ENCODE data around the gene AMD1. TPM values are rescaled to one million over a fixed set of nuclear protein-coding genes. Genes with fewer than 3 reads are reported as not detected.
A peak's percentile ranks its signal among the peaks of the same experiment; 100 is the strongest.
"Not testable (repeated sequence)": the region's sequence is repeated elsewhere in the genome, so short reads cannot be mapped to it uniquely, and the experiment has no call there.

The AMD1 gene
- total and polyA plus RNA-seq, 9 of the 15 experiments (the other 6 are each of a cell fraction or from before 2014, with no cell fraction given): 60.0 to 151 (median 85.6) TPM

- H3K27ac ChIP-seq (ENCODE audit: extremely low read depth, low read depth, low read length); H4K20me1 ChIP-seq (replicated peaks; ENCODE audit: control insufficient read depth, insufficient read depth, low read length); H3K36me3 ChIP-seq (ENCODE audit: control insufficient read depth, insufficient read depth, low read length); ATAC-seq; CTCF ChIA-PET (ENCODE audit: low intra/inter-chr PET ratio); BruUV-seq (replicated peaks); intact Hi-C loops (cut with micrococcal nuclease); POLR2A ChIA-PET; H3K4me2 ChIP-seq (ENCODE audit: insufficient read depth, low read length); FAIRE-seq; H3K9ac ChIP-seq (ENCODE audit: insufficient read depth in 1 of 2, low read depth in 2 of 2, low read length in 2 of 2); H2AFZ ChIP-seq (ENCODE audit: low read depth, low read length); H3K27me3 ChIP-seq (ENCODE audit: control insufficient read depth in 2 of 2, insufficient read depth in 2 of 2, low read length in 2 of 2); DNase-seq (ENCODE audit: extremely low read depth in 1 of 4, low spot score in 3 of 4); H3K4me1 ChIP-seq (replicated peaks in 1 of 2; ENCODE audit: control insufficient read depth in 2 of 2, insufficient read depth in 2 of 2, low read length in 2 of 2); H3K9me3 ChIP-seq (replicated peaks; ENCODE audit: control insufficient read depth, insufficient read depth, low read depth, low read length); H3K9me1 ChIP-seq (ENCODE audit: control insufficient read depth, insufficient read depth, low read length); H3K4me3 ChIP-seq; in situ Hi-C loops (cut with MboI); H3K79me2 ChIP-seq (ENCODE audit: control insufficient read depth, insufficient read depth, low read length): not testable (repeated sequence)
- peak; percentile 47; the same call in 1 of the 2 replicates for TF ChIP-seq CEBPB (tag; IDR thresholded peaks at IDR 0.05)
- WGBS (ENCODE audit: insufficient coverage, low coverage, missing lambda C conversion rate): 21% methylated on average over 5 of the region's 5 CpGs
Observed at GRCh38 chr6:110835751-110836150, 38.8 kb upstream of the AMD1 start.

GRCh38 chr6:110841266-110841665, 33.3 kb upstream of the AMD1 start:
- Histone ChIP-seq H3K36me3 (ENCODE audit: control insufficient read depth, insufficient read depth, low read length) (no peaks in the 10 kb centered on the region), H3K9me1 (ENCODE audit: control insufficient read depth, insufficient read depth, low read length) (no peaks in the 10 kb centered on the region), H3K79me2 (ENCODE audit: control insufficient read depth, insufficient read depth, low read length) (no peaks in the 10 kb centered on the region), H3K9me3 (replicated peaks; ENCODE audit: control insufficient read depth, insufficient read depth, low read depth, low read length) (no peaks in the 10 kb centered on the region), H2AFZ (ENCODE audit: low read depth, low read length) (no peak overlapping the region), H3K4me2 (ENCODE audit: insufficient read depth, low read length) (no peak overlapping the region), H4K20me1 (replicated peaks; ENCODE audit: control insufficient read depth, insufficient read depth, low read length) (no peaks in the 10 kb centered on the region), H3K4me1 (replicated peaks in 1 of 2; ENCODE audit: control insufficient read depth in 2 of 2, insufficient read depth in 2 of 2, low read length in 2 of 2) (no peaks in the 10 kb centered on the region), H3K4me3 (no peak overlapping the region), H3K27me3 (ENCODE audit: control insufficient read depth in 2 of 2, insufficient read depth in 2 of 2, low read length in 2 of 2) (no peaks in the 10 kb centered on the region), H3K9ac (ENCODE audit: insufficient read depth in 1 of 2, low read depth in 2 of 2, low read length in 2 of 2) (no peak overlapping the region), H3K27ac (ENCODE audit: extremely low read depth, low read depth, low read length) (no peak overlapping the region)
- FAIRE-seq (no peak), ATAC-seq (no peak), DNase-seq (ENCODE audit: extremely low read depth in 1 of 4, low spot score in 3 of 4) (no peak)
- ChIA-PET CTCF (ENCODE audit: low intra/inter-chr PET ratio) (no interaction called here), POLR2A (no interaction called here)
- intact Hi-C loops (cut with micrococcal nuclease): no loop called here
- BruUV-seq (replicated peaks): no TSS peak
- in situ Hi-C loops (cut with MboI): no loop called here
- whole genome bisulfite sequencing (ENCODE audit: insufficient coverage, low coverage, missing lambda C conversion rate): 69% methylated on average over 6 of the region's 6 CpGs
- TF ChIP-seq NR2F6 (CRISPR knock-in tag; IDR thresholded peaks at IDR 0.05): no peak
- no peak for TF ChIP-seq CTBP1 (IDR thresholded peaks at IDR 0.05; ENCODE audit: borderline replicate concordance)
- TF ChIP-seq PBX2 (CRISPR knock-in tag; IDR thresholded peaks at IDR 0.05; ENCODE audit: low read depth): no peak
- TF ChIP-seq PBX2 (tag; conservative IDR thresholded peaks at IDR 0.05; ENCODE audit: low read depth): no peak
- TF ChIP-seq RAD51 (IDR thresholded peaks at IDR 0.05; ENCODE audit: borderline replicate concordance, low read depth): no peak
- no peak for TF ChIP-seq CBX8 (IDR thresholded peaks at IDR 0.05; ENCODE audit: borderline replicate concordance, extremely low read depth, low read depth, low read length, poor library complexity, severe bottlenecking)
- TF ChIP-seq NEUROD1 (IDR thresholded peaks at IDR 0.05; ENCODE audit: borderline replicate concordance, low read depth, low read length, partially characterized antibody): no peak
- no peak for TF ChIP-seq ZNF445 (CRISPR knock-in tag; IDR thresholded peaks at IDR 0.05; ENCODE audit: low read depth)
- no peak for TF ChIP-seq FOXK1 (CRISPR knock-in tag; IDR thresholded peaks at IDR 0.05; ENCODE audit: borderline replicate concordance)
- no peak for TF ChIP-seq MXD1 (CRISPR knock-in tag; IDR thresholded peaks at IDR 0.05; ENCODE audit: borderline replicate concordance, poor library complexity, severe bottlenecking)
- TF ChIP-seq E2F4 (CRISPR knock-in tag; IDR thresholded peaks at IDR 0.05; ENCODE audit: low read depth): no peak
